ENCODE data around the gene CTCFL.

CTCFL gene

GRCh38 chr20:57560554-57561355 is 35.8 kb upstream of the CTCFL start, which contains the start of gene PCK1:
TSS of gene PCK1 (plus strand) at chr20:57561110. CDS start at chr20:57561412, 302 bp downstream.
- no peak for DNase-seq (ENCODE audit: low read depth)

GRCh38 chr20:57559658-57560553 is 35.0 kb upstream of the CTCFL start:
- no peak for DNase-seq (ENCODE audit: low read depth)

- no peak for DNase-seq (ENCODE audit: low read depth)
These were observed 34.3 kb upstream of the CTCFL start for GRCh38 chr20:57559289-57559634.

DNA sequence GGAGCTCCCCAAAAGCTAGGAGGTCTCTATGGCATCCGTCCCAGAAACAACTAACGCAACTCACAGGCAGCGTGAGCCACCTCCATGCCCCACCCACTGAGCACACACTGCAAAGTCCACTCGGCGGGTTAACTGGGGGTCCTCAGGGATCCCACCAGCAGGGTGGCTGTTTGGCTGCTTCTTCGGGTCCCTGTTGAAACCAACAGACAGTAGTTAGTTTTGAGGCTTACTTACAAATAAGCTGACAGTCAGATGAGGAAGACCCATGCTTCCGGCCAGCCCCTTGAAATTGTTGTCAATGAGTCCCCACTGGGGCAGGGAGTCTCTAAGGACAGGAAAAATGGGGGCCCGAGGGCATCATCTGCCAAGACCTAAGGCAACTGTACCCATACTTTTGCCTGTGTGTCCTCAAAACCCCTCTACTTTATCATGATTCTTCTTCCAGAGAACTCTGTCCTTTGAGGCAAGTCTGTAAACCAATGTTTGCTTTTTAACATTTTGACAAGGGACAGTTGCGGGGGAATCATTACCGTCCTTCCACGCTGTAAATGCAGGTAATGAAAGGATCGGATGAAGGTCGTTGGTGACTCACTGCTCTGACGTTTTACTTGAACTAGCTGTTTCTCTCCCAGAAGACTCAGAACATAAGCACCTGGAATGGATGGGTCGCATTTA is 33.8 kb upstream of the CTCFL start:
- no peak for DNase-seq (ENCODE audit: low read depth)

- no peak for DNase-seq (ENCODE audit: low read depth)
These were observed 33.1 kb upstream of the CTCFL start for GRCh38 chr20:57557926-57558613.

DNA sequence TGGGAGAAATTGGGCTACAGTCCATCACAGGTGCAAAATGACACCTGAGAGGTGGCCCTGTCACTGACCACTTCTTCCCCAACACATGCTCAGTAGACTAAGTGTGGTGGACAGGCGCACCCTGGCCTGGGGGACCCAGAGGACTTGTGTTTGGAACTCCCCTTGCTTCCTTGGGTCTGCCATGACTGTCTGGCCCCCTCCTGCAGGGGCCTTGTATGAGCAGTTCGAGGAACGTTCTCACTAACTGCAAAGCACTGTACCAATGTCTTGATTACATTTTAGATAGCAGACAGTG is 32.0 kb upstream of the CTCFL start:
- DNase-seq (ENCODE audit: low read depth) = no peak

- no peak for DNase-seq (ENCODE audit: low read depth)
These were observed 30.7 kb upstream of the CTCFL start for GRCh38 chr20:57555457-57556184.

DNA sequence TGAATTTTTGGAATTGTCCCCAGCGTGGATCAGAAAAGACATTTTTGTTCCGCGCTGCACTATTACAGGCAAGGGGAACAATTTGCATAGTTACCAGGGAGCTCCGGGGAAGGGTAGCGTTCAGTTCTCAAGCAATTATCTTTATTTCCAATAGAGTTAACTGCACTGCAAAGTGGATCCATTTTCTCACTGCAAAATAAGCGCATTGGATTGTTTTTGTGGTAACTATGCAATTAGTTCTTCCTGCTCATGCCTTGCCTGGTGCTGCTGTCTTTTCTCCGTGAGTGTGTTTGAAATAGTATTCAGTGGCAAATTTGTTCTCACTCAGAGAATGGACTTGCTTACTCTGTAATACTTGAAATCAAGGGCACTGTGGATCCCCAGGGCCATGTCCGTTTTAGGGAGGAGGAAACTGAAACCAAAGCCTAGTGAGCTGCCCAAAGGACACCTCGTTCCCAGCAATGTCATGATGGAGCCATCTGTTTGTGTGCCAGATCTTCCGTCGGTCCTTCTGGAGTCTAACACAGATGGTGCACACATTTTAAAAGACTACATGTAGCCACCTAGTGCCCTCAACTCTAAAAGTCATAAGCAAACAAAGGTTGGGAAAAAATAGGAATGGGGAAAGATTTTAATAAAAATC is 28.6 kb upstream of the CTCFL start:
- DNase-seq (ENCODE audit: low read depth) = no peak

DNA sequence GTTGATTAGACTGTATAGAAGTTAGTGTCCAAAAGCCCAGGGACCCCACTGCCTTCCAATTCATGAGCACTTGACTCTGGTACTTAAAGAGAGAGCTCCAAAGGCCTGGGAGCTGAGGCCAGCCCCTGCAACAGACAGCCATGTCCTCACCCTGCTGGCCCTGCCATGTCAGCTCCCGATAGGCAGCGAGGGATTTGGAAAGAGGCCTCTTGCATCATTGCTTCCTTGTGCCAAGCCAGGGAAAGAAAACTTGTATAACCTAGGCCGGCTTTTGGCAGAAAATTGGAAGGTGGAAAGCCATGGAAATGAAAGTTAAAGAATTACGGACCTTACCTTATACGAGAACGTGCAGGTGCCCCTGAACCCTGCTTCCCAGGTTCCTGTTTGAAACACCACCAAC is 27.5 kb upstream of the CTCFL start:
- no peak for DNase-seq (ENCODE audit: low read depth)

- no peak for DNase-seq (ENCODE audit: low read depth)
These were observed 23.5 kb upstream of the CTCFL start for GRCh38 chr20:57548177-57549058.

- no peak for DNase-seq (ENCODE audit: low read depth)
These were observed 22.2 kb upstream of the CTCFL start for GRCh38 chr20:57546956-57547649.

- DNase-seq (ENCODE audit: low read depth) = no peak
These were observed 21.2 kb upstream of the CTCFL start for GRCh38 chr20:57545927-57546662.

DNA sequence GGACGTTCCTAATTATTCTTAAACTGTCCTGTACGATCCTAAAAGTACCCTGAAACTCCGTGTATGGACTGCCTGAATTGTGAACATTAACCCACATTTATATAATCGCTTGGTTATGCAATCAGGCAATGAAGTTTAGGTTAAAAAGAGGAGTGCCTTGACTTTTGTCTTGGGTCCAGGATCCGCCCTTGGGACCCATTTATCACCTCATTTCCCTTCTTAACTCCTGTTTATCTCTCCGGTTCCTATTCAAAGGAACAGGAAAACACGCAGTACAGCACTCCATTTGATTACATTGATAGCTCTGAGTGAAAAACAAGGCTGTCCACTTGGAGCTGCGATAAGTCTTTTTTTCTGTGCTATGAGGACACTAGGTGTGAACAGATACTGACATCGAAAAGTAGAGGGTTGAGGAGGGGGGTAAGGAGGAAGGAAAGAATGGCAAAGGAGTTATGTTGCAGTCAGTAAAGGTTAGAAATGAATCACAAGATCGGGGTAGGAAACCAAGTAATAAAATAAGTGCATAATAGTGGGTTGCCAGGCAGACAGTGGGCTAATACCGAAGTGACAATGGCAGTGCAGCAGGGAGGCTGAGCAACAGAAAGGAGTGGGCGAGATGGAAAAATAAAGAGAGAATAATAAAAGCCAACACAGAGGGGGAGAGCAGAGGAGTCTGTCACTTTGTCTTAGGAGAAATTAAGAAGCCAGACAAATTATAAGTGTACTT is 20.1 kb upstream of the CTCFL start:
- no peak for DNase-seq (ENCODE audit: low read depth)

DNA sequence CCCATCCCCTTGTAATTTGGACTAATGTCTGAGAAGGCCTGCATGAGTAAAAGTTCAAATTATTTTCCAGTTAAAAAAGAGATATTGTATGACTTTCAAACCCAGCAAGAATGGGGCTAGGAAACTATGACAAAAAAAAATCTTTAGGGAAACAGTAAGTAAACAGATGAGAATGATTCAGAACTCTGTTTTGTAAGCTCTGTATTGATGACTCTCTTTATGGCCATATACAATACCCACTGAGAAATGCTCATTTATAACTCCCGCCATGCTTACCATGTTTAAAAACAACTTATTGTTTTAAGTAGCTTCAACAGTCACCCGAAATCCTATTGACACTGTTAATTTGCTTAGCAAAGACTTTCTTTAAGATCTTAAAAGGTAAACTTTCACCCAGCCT is 18.8 kb upstream of the CTCFL start:
- no peak for DNase-seq (ENCODE audit: low read depth)

DNA sequence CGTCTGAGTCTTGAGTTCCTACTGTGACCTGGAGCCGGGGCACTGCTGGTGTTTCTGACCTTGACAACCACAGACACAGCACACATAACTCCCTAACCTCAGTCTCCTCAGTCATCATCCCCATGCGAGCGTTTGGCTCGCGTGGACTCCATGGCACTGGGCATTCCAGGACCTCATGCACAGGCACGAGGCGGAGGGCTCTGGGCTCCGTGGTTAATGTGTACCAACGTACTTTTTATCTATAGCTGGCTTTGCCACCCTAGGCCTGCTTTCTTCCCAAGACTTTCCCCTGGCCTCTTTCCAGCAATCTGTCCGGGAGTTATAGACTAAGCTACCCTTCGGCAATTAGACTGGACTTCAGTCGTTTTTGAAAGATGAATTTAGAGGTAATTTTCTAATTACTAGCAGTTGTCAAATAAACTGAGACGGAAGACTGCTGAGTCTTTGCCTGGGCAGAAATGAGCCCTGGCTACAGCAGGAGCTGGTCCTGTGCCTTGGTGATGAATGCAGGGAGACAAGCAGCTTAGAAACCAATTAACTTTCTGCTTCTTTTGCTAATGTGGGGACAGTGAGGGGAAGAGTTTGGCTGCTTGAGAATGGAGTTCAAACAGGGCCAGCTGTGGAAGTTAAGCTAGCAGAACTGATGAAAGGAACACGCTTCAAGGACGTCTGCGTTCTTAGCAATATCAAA is 16.1 kb upstream of the CTCFL start:
- no peak for DNase-seq (ENCODE audit: low read depth)

DNA sequence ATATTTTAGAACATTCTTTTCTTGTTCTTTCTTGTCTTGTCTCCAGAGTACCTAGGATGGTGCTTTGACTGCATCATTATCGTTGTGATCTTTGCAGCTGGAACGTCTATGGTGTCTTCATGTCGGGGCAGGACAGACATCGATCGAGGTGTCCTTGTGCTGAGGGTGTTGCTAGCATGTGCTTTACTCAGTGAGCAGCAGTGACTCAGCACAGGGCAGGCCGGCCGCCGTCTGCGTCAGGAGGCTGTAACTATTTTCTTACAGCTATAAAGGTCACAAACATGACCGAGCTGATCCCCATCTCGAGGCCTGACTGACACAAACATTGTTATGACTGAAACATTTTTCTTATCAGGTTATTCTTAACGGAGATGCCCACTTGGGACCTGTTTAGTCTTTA is 14.9 kb upstream of the CTCFL start:
- DNase-seq (ENCODE audit: low read depth) = no peak

DNA sequence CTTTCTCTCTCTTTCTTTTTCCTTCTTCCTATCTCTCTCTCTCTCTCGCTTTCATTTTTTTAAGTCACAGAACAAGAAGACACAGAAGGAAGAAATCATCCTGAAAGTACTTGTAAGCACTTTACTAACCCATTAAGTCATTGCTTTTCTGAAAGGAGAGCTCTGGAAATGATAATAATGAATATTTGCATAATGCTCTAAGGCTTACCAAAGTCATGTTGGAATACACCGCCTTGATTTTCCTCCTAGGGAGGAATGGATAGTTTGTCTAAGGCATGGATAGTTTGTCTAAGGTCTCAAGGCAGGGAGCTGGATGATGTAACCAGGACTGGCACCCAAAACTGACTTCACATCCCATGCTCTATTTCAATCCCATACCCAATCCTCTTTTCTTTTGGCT is 12.9 kb upstream of the CTCFL start:
- DNase-seq (ENCODE audit: low read depth) = no peak
